ENCODE measurements around the gene TBC1D8.
A peak's percentile ranks its signal among the peaks of the same experiment; 100 is the strongest.

TBC1D8 gene

DNA sequence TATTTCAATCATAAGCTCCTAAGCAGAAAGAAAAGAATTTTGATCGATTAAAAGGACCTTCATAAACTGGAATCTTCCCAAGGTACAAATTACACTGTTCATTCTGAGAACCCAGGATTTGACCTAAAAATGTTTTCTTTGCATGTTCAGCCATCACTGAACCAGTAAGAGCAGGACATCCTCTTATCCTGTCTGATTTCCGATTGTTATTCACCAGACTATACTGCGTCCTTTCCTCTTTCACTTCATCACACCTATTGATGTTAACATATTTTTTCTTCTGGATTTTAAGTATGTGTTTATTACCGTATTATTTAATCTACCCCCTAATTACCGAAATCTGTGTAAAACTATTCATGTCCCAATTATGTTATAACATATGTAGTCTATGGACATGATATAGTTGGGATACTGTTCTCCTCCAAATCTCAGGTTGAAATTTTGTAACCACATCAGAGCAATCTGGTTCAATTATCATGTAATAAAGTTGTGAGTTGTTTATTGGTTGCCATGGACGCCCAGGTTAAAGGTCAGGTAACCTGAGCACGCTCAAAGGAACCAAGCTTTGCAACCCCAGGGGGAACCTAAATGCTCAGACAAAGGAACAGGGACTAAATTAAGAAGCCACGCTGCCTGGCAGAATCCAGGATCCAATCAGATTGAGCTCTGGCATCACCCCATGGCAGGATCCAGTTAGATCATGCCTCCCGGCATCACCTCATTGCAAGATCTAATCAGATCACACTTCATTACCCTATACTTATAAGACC is 11.6 kb upstream of the TBC1D8 start:
- no peak for DNase-seq (ENCODE audit: low spot score)

DNA sequence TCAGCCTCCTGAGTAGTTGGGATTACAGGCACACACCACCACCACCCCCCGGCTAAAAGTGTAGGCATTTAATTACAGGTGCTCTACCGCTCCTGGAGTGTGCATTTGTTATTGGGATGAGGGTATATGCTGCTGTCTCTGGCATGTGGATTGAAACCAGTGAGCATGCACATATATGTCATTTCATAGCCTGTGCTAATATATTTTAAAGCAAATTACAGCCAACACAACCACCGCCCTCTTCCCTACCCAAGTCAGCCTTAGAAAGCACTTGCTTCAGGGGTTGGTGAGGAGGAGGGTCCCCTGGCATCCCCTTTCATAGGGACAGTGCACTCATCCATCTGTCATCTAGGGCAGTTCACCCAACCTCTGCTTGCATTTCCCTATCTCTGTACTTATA is 10.5 kb upstream of the TBC1D8 start:
- DNase-seq (ENCODE audit: low spot score), result no peak

- no peak for DNase-seq (ENCODE audit: low spot score)
These were observed 9.3 kb upstream of the TBC1D8 start for GRCh38 chr2:101160454-101160853.

DNA sequence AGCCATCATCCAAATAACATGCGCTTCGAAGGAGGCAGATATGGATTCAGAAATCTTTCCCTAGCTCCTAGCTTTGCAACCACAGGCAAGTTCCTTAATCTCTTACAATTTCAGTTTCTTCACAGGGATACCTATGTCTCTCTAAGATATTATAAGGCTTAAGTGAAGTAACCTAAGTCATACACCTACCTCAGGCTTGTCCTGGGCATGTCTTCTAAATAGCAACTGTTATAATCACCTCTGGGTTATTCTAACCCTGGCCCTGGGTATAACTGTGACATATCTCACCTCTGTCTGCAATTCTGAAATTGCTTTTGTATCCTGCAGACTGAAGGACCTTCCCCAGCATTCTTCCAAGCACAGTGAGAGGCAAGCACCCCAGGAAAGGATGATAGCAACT is 8.3 kb upstream of the TBC1D8 start:
- no peak for DNase-seq (ENCODE audit: low spot score)

GRCh38 chr2:101157272-101157671 is 6.1 kb upstream of the TBC1D8 start:
- no peak for DNase-seq (ENCODE audit: low spot score)

GRCh38 chr2:101153787-101154186 is 2.6 kb upstream of the TBC1D8 start:
- no peak for DNase-seq (ENCODE audit: low spot score)

DNA sequence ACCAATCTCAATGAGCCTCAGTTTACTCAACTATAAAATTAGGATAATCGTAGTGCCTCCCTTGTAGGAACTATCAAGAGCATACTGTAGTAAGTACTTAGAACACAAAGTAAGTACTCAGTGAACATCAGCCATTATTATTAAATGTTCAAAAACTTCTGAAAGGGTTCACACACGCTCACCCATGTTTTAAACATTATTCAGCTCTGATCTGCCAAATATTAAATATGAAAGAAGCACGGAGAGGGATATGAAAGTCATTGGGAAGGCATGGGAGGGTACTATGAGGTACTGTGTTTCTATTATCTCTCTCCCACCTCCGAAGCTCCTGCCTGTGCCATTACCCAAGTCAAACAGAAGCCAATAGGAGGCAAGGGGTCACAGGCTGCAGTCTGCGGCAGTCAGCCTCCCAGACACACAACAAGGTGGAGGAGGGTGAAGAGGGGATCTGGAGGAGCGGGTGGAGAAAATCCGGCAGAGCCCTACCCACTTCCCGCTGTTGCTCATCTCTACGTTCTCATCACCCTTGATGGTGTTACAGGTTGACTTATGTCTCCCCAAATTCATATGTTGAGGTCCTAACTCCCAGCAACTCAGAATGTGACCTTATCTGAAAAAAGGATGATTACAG is 2.0 kb upstream of the TBC1D8 start:
- DNase-seq (ENCODE audit: low spot score), result no peak

DNA sequence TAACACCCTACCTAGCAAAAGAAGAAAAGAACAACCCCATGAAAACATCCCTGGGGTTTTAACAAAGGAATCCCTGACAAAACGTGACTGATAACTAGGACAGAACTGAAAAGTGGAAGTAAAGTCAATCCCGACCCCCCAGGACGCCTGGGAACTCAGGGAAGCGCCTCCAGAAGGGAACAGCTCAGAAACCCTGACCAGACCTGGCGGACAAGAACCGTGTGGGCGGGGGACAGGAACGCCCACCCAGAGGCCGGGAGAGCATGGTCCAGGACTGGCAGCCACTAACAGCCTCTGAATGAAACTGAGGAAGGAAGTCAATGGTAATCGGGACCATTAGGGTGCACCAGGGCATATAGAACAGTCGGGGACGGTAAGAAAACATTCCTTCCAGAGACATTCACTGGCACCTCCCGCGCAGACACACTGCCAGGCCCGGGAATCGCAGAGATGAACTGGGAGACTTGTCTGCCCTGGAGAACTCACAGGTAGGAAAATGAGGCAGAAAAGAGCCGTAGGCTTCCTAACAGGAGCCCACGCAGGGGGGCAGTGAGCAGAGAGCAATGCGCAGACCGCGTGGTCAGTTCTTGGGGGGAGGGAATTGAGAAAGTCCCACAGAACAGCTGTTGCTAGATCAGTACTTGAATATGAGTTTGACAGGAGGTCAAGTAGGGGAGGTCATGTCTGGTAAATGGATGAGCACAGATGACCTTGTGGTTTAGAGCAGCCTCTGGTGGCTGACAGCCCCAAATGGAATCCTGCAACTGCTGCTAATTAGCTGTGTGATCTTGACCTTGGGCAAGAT is 1.3 kb upstream of the TBC1D8 start:
- DNase-seq (ENCODE audit: low spot score), result peak; percentile 88

GRCh38 chr2:101151859-101152271 is 683 bp upstream of the TBC1D8 start:
- peak; percentile 13 for DNase-seq (ENCODE audit: low spot score)

DNA sequence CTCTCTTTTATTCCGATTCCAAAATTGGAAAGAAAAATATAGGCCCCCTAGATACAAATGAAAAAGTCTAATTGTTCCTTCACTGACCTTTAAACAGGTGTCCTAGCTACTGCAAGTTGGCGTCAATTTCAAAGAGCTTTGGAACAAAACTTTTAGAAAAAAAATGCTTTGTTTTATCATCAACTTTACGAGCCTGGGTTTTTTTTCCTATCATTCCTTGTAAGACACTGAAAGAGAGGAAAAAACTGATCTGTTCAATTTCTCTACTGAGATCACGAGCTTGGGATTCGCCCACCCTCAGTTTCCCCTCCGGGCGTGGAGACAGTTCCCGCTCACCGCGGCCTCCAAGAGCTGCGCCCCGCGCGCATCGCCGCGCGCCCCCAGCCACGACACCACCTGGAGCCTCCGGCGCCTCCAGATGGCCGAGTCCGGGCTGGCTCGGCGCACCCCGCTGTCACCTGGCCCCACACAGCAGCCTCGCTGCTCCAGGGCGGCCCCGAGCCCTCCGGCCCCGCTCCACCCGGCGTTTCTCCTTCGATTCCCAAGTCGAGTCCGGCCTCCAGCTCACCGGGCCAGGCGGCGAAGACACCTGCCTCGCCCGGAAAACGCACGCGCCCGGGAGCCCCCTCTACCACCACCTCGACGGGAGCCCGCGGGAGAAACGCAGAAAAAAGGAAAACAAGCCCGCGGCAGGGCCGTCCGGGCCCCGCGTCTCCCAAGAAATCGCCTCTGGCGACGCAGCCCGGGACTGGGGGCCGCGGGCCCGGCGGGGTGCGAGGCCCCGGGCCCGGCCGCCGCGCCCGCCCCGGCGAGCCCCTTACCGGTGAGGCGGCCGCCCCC is 656 bp downstream of the TBC1D8 start:
- DNase-seq (ENCODE audit: low spot score), result peak; percentile 11

- no peak for DNase-seq (ENCODE audit: low spot score)
These were observed 1.7 kb downstream of the TBC1D8 start for GRCh38 chr2:101149241-101150192.

- no peak for DNase-seq (ENCODE audit: low spot score)
These were observed 2.4 kb downstream of the TBC1D8 start for GRCh38 chr2:101148777-101149176.

GRCh38 chr2:101147971-101148370 is 3.2 kb downstream of the TBC1D8 start:
- DNase-seq (ENCODE audit: low spot score), result no peak

GRCh38 chr2:101147062-101147461 is 4.1 kb downstream of the TBC1D8 start:
- no peak for DNase-seq (ENCODE audit: low spot score)

- no peak for DNase-seq (ENCODE audit: low spot score)
These were observed 4.6 kb downstream of the TBC1D8 start for GRCh38 chr2:101146535-101146934.

DNA sequence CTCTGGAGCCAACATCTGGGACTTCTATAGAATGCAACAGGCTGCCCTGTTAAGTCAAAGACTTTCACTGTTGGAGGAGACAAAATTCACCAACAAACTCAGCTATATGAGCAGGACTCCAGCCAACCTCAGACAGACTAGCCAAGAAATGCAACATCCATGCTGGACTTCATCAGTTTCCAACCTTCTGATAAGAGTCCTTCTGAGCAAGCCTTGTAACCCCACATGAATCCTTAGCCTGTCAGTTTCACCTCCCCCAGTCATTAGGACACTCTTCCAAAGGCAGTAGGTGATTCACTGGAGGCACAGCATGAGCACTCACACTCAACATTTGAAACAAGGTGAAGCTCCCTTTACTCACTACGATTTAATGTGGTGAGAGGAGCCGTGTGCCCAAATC is 5.8 kb downstream of the TBC1D8 start:
- no peak for DNase-seq (ENCODE audit: low spot score)

GRCh38 chr2:101142163-101142562 is 9.0 kb downstream of the TBC1D8 start:
- no peak for DNase-seq (ENCODE audit: low spot score)

GRCh38 chr2:101140978-101141655 is 10.1 kb downstream of the TBC1D8 start:
- no peak for DNase-seq (ENCODE audit: low spot score)

GRCh38 chr2:101140237-101140636 is 10.9 kb downstream of the TBC1D8 start:
- DNase-seq (ENCODE audit: low spot score), result no peak

DNA sequence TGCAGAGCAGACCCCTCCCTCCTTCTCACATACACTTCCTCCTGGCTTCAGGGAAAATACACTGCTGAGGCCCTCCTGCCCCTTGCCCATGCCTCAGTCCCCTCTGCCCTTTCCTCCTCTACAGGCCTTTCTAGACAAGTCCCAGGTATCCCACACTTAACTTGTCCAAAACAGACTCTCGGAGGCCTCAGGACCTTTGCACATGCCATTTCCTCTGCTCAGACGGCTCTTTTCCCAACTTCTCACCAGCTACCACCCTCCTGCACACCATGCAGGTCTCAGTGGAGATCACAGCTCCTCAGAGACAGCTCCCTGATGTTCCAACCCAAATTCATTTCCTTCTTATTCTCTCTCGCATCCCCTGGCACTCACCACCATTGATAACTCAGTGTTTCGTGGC is 11.7 kb downstream of the TBC1D8 start:
- no peak for DNase-seq (ENCODE audit: low spot score)

Measured in Ammon's horn (tissue), 1 donor.